OCI-LY3 (cell line): ENCODE data around the gene GPR139.

Experiments used
- H2AFZ ChIP-seq: fragments of 200-600, 300-600 bp; shearing (Covaris generic); 2 replicates; pipeline ENCODE4 v1.6.0; 2014; ENCODE audit warnings: antibody characterized with exemption, low read depth, low read length
- H3K27ac ChIP-seq: fragments of 200-600, 300-600 bp; sonication (generic); 2 replicates; pipeline ENCODE4 v1.5.1; 2014; ENCODE audit warnings: mild to moderate bottlenecking, low read length, moderate library complexity, mixed read lengths
- H3K27me3 ChIP-seq: fragments of 200-600, 300-600 bp; sonication (generic); 2 replicates; pipeline ENCODE4 v1.6.1; 2014; ENCODE audit warnings: low read depth, low read length, mixed read lengths
- H3K36me3 ChIP-seq: fragments of 200-600, 300-600 bp; sonication (generic); replicated peaks from 2 replicates; pipeline ENCODE3; 2014; ENCODE audit warnings: low read depth, low read length, mixed read lengths
- H3K4me1 ChIP-seq: fragments of 300-600, 200-600 bp; sonication (generic); 2 replicates; pipeline ENCODE4 v1.6.1; 2014; ENCODE audit warnings: low read length, mixed read lengths
- H3K4me2 ChIP-seq: fragments of 200-600, 300-600 bp; sonication (generic); 2 replicates; pipeline ENCODE4 v1.6.1; 2014; ENCODE audit warnings: low read length, mixed read lengths
- H3K4me3 ChIP-seq: fragments of 300-600, 200-600 bp; sonication (generic); 2 replicates; pipeline ENCODE4 v1.5.1; 2014; ENCODE audit warnings: antibody characterized with exemption, mild to moderate bottlenecking, low read length, moderate library complexity
- H3K79me2 ChIP-seq: fragments of 300-600, 200-600 bp; shearing (Covaris generic); 2 replicates; pipeline ENCODE4 v1.6.1; 2014; ENCODE audit warnings: mild to moderate bottlenecking, low read length, mixed read lengths
- H3K9ac ChIP-seq: fragments of 300-600, 200-600 bp; shearing (Covaris generic); 2 replicates; pipeline ENCODE4 v1.6.0; 2014; ENCODE audit warnings: mild to moderate bottlenecking, low read length, moderate library complexity
- H3K9me3 ChIP-seq: fragments of 200-600, 300-600 bp; shearing (Covaris generic); 2 replicates; pipeline ENCODE4 v1.6.1; 2014; ENCODE audit warnings: low read length, mixed read lengths; ENCODE audit not compliant: insufficient read depth
- H4K20me1 ChIP-seq: fragments of 200-600, 300-600 bp; sonication (generic); 2 replicates; pipeline ENCODE4 v1.6.1; 2016; ENCODE audit warnings: low read length, mixed read lengths; ENCODE audit not compliant: insufficient read depth
- CTCF ChIP-seq: fragments of 200-600, 300-600 bp; sonication (generic); IDR thresholded peaks from 2 replicates; pipeline ENCODE4 v1.5.1; 2014; ENCODE audit warnings: antibody characterized with exemption, low read length, low read depth
- EZH2phosphoT487 ChIP-seq: fragments of 200-600 bp; shearing (Covaris generic); IDR thresholded peaks from 2 replicates; pipeline ENCODE4 v1.6.1; 2018; ENCODE audit warnings: antibody characterized with exemption, mixed run types, low read depth

Gene GPR139

DNA sequence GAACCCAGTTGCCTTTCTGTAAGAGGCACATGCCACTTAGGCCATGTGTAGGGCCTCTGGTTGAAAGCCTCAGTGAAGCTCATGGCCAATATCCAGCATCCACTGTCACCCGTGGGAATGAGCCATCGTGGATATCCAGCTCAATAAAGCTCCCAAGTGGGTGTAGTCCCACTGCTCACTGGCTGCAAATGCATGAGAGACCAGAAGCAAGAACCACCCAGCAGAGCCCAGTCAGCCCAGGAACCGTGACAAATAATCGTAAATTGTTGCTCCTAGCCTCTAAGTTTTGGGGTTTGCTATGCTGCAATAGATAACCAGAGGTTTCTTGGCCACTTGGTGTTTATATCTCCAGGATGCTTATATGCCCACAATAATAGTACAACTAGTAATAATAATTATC lies 33.7 kb downstream of the GPR139 start:
- H3K79me2 ChIP-seq, result no peaks in the 10 kb centered on the region
- no peaks in the 10 kb centered on the region for H4K20me1 ChIP-seq
- no peaks in the 10 kb centered on the region for H3K36me3 ChIP-seq
- peaks cover 40% of the 10 kb centered on the region for H3K27me3 ChIP-seq
- no peaks in the 10 kb centered on the region for H3K4me1 ChIP-seq
- no peak overlapping the region for H3K4me2 ChIP-seq
- no peak overlapping the region for H3K27ac ChIP-seq
- no peak for TF ChIP-seq CTCF
- TF ChIP-seq EZH2phosphoT487, result no peak
- no peak overlapping the region for H3K4me3 ChIP-seq
- H3K9ac ChIP-seq, result no peak overlapping the region
- no peak overlapping the region for H2AFZ ChIP-seq
- no peaks in the 10 kb centered on the region for H3K9me3 ChIP-seq

DNA sequence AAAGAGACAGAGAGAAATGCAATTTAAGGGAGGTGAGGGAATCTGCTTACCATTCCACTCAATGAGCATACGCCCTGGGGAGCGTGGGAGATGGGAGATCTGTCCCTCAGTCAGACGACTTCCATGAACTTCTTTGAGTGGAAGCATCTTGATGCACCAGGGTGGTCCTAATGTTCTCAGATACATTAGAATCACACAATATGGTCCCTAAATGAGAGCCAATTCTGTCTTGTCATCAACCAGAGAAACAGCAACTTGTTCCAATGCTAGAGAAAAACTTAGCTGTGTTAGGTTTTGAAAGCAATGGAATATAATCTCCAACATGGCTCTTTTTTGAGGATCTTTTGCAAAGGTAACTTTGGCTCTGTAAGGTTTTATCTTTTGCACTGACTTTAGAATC lies 44.1 kb downstream of the GPR139 start:
- Histone ChIP-seq H3K27ac (no peak overlapping the region), H3K4me2 (no peak overlapping the region), H3K79me2 (no peaks in the 10 kb centered on the region), H3K36me3 (no peaks in the 10 kb centered on the region), H3K4me3 (no peak overlapping the region), H3K9ac (no peak overlapping the region), H2AFZ (no peak overlapping the region), H3K9me3 (no peaks in the 10 kb centered on the region), H3K27me3 (peaks cover 18% of the 10 kb centered on the region), H4K20me1 (no peaks in the 10 kb centered on the region), H3K4me1 (no peaks in the 10 kb centered on the region)
- TF ChIP-seq CTCF (no peak), EZH2phosphoT487 (no peak)

DNA sequence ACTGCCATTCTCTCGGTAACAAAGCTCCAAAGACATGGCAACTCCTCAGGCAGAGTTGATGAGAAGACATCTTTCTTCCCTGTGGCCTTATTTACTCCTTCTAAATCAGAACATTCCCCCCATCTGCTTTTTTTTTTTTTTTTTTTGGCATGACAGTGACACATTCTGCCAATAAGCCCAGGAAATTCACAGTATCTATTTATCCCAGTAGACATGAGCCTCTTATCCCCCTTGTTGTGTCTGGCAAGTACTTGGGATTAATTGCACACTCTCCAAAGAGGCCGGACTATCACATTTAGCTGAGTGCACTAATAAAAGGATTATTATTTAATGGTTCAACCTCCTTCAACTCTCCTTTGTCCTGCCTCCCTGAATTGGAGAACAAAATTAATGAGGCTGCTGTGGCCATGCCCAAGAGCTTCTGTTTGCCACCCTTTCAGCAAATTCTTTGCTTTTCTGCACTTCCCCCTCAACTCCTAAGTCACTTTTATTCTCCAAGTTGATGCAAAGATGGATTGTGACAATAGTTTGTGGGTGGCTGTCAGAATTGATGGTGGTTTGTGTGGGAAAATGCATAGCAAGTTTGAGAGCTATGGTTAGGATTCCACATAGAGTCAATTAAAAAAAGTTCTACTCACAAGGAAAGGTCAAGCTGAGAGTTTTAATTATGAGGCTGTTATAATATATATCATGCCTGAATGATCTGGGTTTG lies 47.2 kb downstream of the GPR139 start:
- no peaks in the 10 kb centered on the region for H4K20me1 ChIP-seq
- H3K4me1 ChIP-seq, result no peaks in the 10 kb centered on the region
- no peak overlapping the region for H3K4me3 ChIP-seq
- H3K27me3 ChIP-seq, result peaks cover 18% of the 10 kb centered on the region
- no peak overlapping the region for H2AFZ ChIP-seq
- no peaks in the 10 kb centered on the region for H3K79me2 ChIP-seq
- H3K9ac ChIP-seq, result no peak overlapping the region
- no peak overlapping the region for H3K27ac ChIP-seq
- no peak for TF ChIP-seq CTCF
- TF ChIP-seq EZH2phosphoT487, result no peak
- no peaks in the 10 kb centered on the region for H3K9me3 ChIP-seq
- H3K36me3 ChIP-seq, result no peaks in the 10 kb centered on the region
- no peak overlapping the region for H3K4me2 ChIP-seq

DNA sequence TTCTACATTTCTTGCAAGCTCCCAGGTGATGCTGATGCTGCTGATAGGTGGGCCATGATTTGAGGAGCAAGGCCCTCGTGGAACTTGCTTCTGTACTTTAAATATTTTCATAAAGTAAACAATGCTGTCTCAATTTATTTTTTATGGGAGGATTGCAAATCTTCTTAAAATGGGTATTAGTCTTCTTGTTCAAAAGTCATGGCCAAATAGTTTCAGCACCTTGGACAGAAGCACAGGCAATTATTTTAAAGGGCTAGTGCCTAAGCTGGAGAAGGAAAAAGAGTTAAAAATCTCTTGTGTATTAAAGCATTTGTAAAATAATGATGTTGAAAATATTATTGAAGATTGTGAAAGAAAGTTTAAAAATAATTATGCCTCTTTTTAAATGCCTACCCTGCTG lies 50.5 kb downstream of the GPR139 start:
- Histone ChIP-seq H3K27me3 (peaks cover 9% of the 10 kb centered on the region; the same call in 1 of the 2 replicates), H3K4me1 (peaks cover 12% of the 10 kb centered on the region), H3K27ac (no peak overlapping the region), H3K36me3 (no peaks in the 10 kb centered on the region), H3K79me2 (no peaks in the 10 kb centered on the region), H3K9me3 (no peaks in the 10 kb centered on the region), H3K9ac (no peak overlapping the region), H3K4me2 (no peak overlapping the region), H3K4me3 (no peak overlapping the region), H4K20me1 (no peaks in the 10 kb centered on the region), H2AFZ (no peak overlapping the region)
- no peak for TF ChIP-seq CTCF
- TF ChIP-seq EZH2phosphoT487, result no peak
